H9 (cell line): Measurements from ENCODE around the gene AXIN1. TPM values are rescaled to one million over a fixed set of nuclear protein-coding genes. Genes with fewer than 3 reads are reported as not detected.

Experiments used
- DNase-seq: peaks from one replicate; pipeline ENCODE4 v3.0.0-alpha.2; 2017
- H2AFZ ChIP-seq: one replicate; pipeline ENCODE4 v1.6.1; 2013; ENCODE audit warnings: mild to moderate bottlenecking, low read length, control low read depth, moderate library complexity
- H2AK5ac ChIP-seq: 2 replicates; pipeline ENCODE4 v1.6.1; 2013; ENCODE audit warnings: low read length, control low read depth, mixed read lengths; ENCODE audit not compliant: insufficient read length
- H2BK120ac ChIP-seq: one replicate; pipeline ENCODE4 v1.6.1; 2013; ENCODE audit warnings: low read depth, mild to moderate bottlenecking, low read length, control low read depth, inconsistent platforms; ENCODE audit not compliant: poor library complexity, severe bottlenecking
- H2BK12ac ChIP-seq: 2 replicates; pipeline ENCODE4 v1.6.1; 2013; ENCODE audit warnings: low read length, control low read depth, mixed read lengths, low read depth; ENCODE audit not compliant: insufficient read length
- H2BK15ac ChIP-seq: 2 replicates; pipeline ENCODE4 v1.6.1; 2013; ENCODE audit warnings: low read depth, low read length, control low read depth
- H2BK20ac ChIP-seq: one replicate; pipeline ENCODE4 v1.6.1; 2013; ENCODE audit warnings: low read depth, mild to moderate bottlenecking, low read length, control low read depth, inconsistent platforms; ENCODE audit not compliant: poor library complexity, severe bottlenecking
- H2BK5ac ChIP-seq: 2 replicates; pipeline ENCODE4 v1.6.1; 2013; ENCODE audit warnings: low read length, control low read depth, mixed read lengths; ENCODE audit not compliant: insufficient read length
- H3K14ac ChIP-seq: 2 replicates; pipeline ENCODE4 v1.6.1; 2013; ENCODE audit warnings: low read length, control low read depth; ENCODE audit not compliant: insufficient read depth
- H3K18ac ChIP-seq: 2 replicates; pipeline ENCODE4 v1.6.1; 2013; ENCODE audit warnings: low read depth, mild to moderate bottlenecking, mixed read lengths, low read length, control low read depth; ENCODE audit not compliant: insufficient read length
- H3K23ac ChIP-seq: 2 replicates; pipeline ENCODE4 v1.6.1; 2013; ENCODE audit warnings: low read length, control low read depth, mixed read lengths, low read depth; ENCODE audit not compliant: insufficient read length
- H3K23me2 ChIP-seq: 2 replicates; pipeline ENCODE4 v1.6.1; 2013; ENCODE audit warnings: low read depth, mild to moderate bottlenecking, mixed read lengths, low read length, control low read depth; ENCODE audit not compliant: insufficient read length, poor library complexity, severe bottlenecking
- H3K27ac ChIP-seq: 2 replicates; pipeline ENCODE4 v1.5.1; 2013; ENCODE audit warnings: low read length, control low read depth, mixed read lengths, low read depth; ENCODE audit not compliant: insufficient read length
- H3K27me3 ChIP-seq: 2 replicates; pipeline ENCODE4 v1.6.1; 2013; ENCODE audit warnings: low read length, control low read depth, inconsistent platforms; ENCODE audit not compliant: insufficient read depth
- H3K4ac ChIP-seq: 2 replicates; pipeline ENCODE4 v1.6.1; 2013; ENCODE audit warnings: low read depth, mild to moderate bottlenecking, control low read depth, inconsistent platforms, low read length, moderate library complexity
- H3K4me1 ChIP-seq: 2 replicates; pipeline ENCODE4 v1.6.1; 2013; ENCODE audit warnings: low read length, control low read depth, inconsistent platforms; ENCODE audit not compliant: insufficient read depth
- H3K4me2 ChIP-seq: 2 replicates; pipeline ENCODE4 v1.6.1; 2013; ENCODE audit warnings: low read length, control low read depth, mixed read lengths; ENCODE audit not compliant: insufficient read length, insufficient read depth
- H3K56ac ChIP-seq: 2 replicates; pipeline ENCODE4 v1.6.1; 2013; ENCODE audit warnings: low read depth, mild to moderate bottlenecking, mixed read lengths, low read length, control low read depth; ENCODE audit not compliant: insufficient read length
- H3K79me1 ChIP-seq: 2 replicates; pipeline ENCODE4 v1.6.1; 2013; ENCODE audit warnings: low read depth, mild to moderate bottlenecking, moderate library complexity, low read length, control low read depth, inconsistent platforms; ENCODE audit not compliant: insufficient read depth, poor library complexity, severe bottlenecking
- H3K79me2 ChIP-seq: 2 replicates; pipeline ENCODE4 v1.6.1; 2013; ENCODE audit warnings: low read length, control low read depth, inconsistent platforms; ENCODE audit not compliant: insufficient read depth
- H3K9ac ChIP-seq: 2 replicates; pipeline ENCODE4 v1.6.1; 2013; ENCODE audit warnings: low read length, control low read depth, mixed read lengths; ENCODE audit not compliant: insufficient read length; ENCODE audit errors: extremely low read depth
- H3K9me3 ChIP-seq: one replicate; pipeline ENCODE4 v1.6.1; 2013; ENCODE audit warnings: low read depth, low read length, inconsistent platforms; ENCODE audit not compliant: control insufficient read depth
- H3T11ph ChIP-seq: one replicate; pipeline ENCODE4 v1.6.1; 2013; ENCODE audit warnings: mild to moderate bottlenecking, low read length, control low read depth, inconsistent platforms
- H4K20me1 ChIP-seq: one replicate; pipeline ENCODE4 v1.6.1; 2013; ENCODE audit not compliant: control insufficient read depth, insufficient read length, insufficient read depth
- H4K5ac ChIP-seq: 2 replicates; pipeline ENCODE4 v1.6.1; 2013; ENCODE audit warnings: low read depth, mild to moderate bottlenecking, mixed read lengths, low read length, control low read depth; ENCODE audit not compliant: insufficient read length
- H4K8ac ChIP-seq: replicated peaks from 2 replicates; pipeline ENCODE4 v1.6.1; 2013; ENCODE audit warnings: low read length, control low read depth, mixed read lengths, low read depth; ENCODE audit not compliant: insufficient read length
- H4K91ac ChIP-seq: 2 replicates; pipeline ENCODE4 v1.6.1; 2013; ENCODE audit warnings: low read depth, mild to moderate bottlenecking, moderate library complexity, mixed read lengths, low read length, control low read depth; ENCODE audit not compliant: insufficient read length
- H3K27ac Mint-ChIP-seq, 3 experiments: 2 replicates in 2 of 3; 3 replicates in 1 of 3; pipeline ENCODE4 v1.8.0; 2020 to 2021; ENCODE audit warnings: mixed read lengths in 3 of 3, mild to moderate bottlenecking in 1 of 3, moderate library complexity in 1 of 3
- H3K27me3 Mint-ChIP-seq: 2 replicates; pipeline ENCODE4 v1.8.0; 2021; ENCODE audit warnings: low read depth, mild to moderate bottlenecking, moderate library complexity, mixed read lengths
- H3K36me3 Mint-ChIP-seq, 3 experiments: 2 replicates in 2 of 3; 3 replicates in 1 of 3; pipeline ENCODE4 v1.8.0; 2020 to 2021; ENCODE audit warnings: low read depth in 3 of 3, mixed read lengths in 3 of 3; ENCODE audit not compliant: insufficient read depth in 1 of 3
- H3K4me1 Mint-ChIP-seq, 2 experiments: 2 replicates each; pipeline ENCODE4 v1.8.0; 2020; ENCODE audit warnings: mixed read lengths in 2 of 2
- H3K4me3 Mint-ChIP-seq, 2 experiments: 2 replicates in 1 of 2; 3 replicates in 1 of 2; pipeline ENCODE4 v1.8.0; 2020 to 2021; ENCODE audit warnings: mild to moderate bottlenecking in 2 of 2, mixed read lengths in 2 of 2, moderate library complexity in 1 of 2
- H3K9me3 Mint-ChIP-seq, 2 experiments: 2 replicates in 1 of 2; 3 replicates in 1 of 2; pipeline ENCODE4 v1.8.0; 2020; ENCODE audit warnings: mild to moderate bottlenecking in 2 of 2, mixed read lengths in 2 of 2, moderate library complexity in 1 of 2
- WGBS: extraction: QIAGEN DNeasy Blood & Tissue Kit; methylation state at CpG from one replicate; pipeline ENCODE4 v1.1.7; 2013; ENCODE audit warnings: missing lambda C conversion rate, low lambda C conversion rate, mixed read lengths; ENCODE audit not compliant: insufficient read length; ENCODE audit errors: extremely low coverage; 5-methylcytosine and 5-hydroxymethylcytosine counted together
- total RNA-seq: library from RNA; stranded (reverse); gene quantifications from 2 replicates; pipeline ENCODE4 v1.2.1, GENCODE V29; 2021
- TF ChIP-seq, protein P1 (sequence below): fragments of 200-600 bp; sonication (generic); conservative IDR thresholded peaks from 3 replicates; pipeline ENCODE4 v1.8.0; 2021; ENCODE audit warnings: antibody characterized with exemption, mild to moderate bottlenecking

AXIN1 gene
- total RNA-seq, 1 experiment from 2014 or later, result 50.9 TPM

GRCh38 chr16:366476-366875 lies 14.0 kb upstream of the AXIN1 start:
- TF ChIP-seq, protein P1, sequence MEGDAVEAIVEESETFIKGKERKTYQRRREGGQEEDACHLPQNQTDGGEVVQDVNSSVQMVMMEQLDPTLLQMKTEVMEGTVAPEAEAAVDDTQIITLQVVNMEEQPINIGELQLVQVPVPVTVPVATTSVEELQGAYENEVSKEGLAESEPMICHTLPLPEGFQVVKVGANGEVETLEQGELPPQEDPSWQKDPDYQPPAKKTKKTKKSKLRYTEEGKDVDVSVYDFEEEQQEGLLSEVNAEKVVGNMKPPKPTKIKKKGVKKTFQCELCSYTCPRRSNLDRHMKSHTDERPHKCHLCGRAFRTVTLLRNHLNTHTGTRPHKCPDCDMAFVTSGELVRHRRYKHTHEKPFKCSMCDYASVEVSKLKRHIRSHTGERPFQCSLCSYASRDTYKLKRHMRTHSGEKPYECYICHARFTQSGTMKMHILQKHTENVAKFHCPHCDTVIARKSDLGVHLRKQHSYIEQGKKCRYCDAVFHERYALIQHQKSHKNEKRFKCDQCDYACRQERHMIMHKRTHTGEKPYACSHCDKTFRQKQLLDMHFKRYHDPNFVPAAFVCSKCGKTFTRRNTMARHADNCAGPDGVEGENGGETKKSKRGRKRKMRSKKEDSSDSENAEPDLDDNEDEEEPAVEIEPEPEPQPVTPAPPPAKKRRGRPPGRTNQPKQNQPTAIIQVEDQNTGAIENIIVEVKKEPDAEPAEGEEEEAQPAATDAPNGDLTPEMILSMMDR, result no peak
- H3K4me3 Mint-ChIP-seq, result no peak overlapping the region

More at GRCh38 chr16:366476-366875, 14.0 kb upstream of the AXIN1 start:
- no peak overlapping the region for H3K56ac ChIP-seq
- H3K27ac Mint-ChIP-seq, result no peak overlapping the region
- peaks cover 3 to 32% (median 29%) of the 10 kb centered on the region in 3 experiments; a peak in 6 of 7 replicates for H3K36me3 Mint-ChIP-seq
- no peaks in the 10 kb centered on the region for H3K4me1 ChIP-seq
- H2AK5ac ChIP-seq, result no peak overlapping the region
- H3K27me3 Mint-ChIP-seq, result peaks cover 9% of the 10 kb centered on the region
- H3K79me2 ChIP-seq, result no peaks in the 10 kb centered on the region
- no peak overlapping the region for H3K9ac ChIP-seq
- DNase-seq, result no peak
- peaks cover 14 to 22% of the 10 kb centered on the region in 2 experiments for H3K4me1 Mint-ChIP-seq
- no peak overlapping the region for H4K91ac ChIP-seq
- H2BK12ac ChIP-seq, result no peak overlapping the region
- H3K18ac ChIP-seq, result no peak overlapping the region
- no peak overlapping the region for H2BK20ac ChIP-seq
- H3K9me3 ChIP-seq, result no peaks in the 10 kb centered on the region
- H3K27ac ChIP-seq, result no peak overlapping the region
- H3K14ac ChIP-seq, result no peak overlapping the region
- no peaks in the 10 kb centered on the region for H3K79me1 ChIP-seq
- no peaks in the 10 kb centered on the region for H3K27me3 ChIP-seq
- H3K23ac ChIP-seq, result no peak overlapping the region
- H4K5ac ChIP-seq, result no peak overlapping the region
- no peak overlapping the region for H3T11ph ChIP-seq
- no peak overlapping the region for H2BK120ac ChIP-seq
- H2BK15ac ChIP-seq, result no peak overlapping the region
- no peak overlapping the region for H3K4me2 ChIP-seq
- no peak overlapping the region for H3K4ac ChIP-seq
- H2AFZ ChIP-seq, result no peak overlapping the region
- H3K23me2 ChIP-seq, result no peaks in the 10 kb centered on the region
- WGBS, result no CpG with 5 or more reads among the region's 10 CpGs
- H4K20me1 ChIP-seq, result no peaks in the 10 kb centered on the region
- H2BK5ac ChIP-seq, result no peak overlapping the region
- no peaks in the 10 kb centered on the region for H3K9me3 Mint-ChIP-seq
- H4K8ac ChIP-seq, result no peak overlapping the region
